HCT116 (cell line): ENCODE results near the gene C4orf50. TPM values are rescaled to one million over a fixed set of nuclear protein-coding genes. Genes with fewer than 3 reads are reported as not detected.

Experiments
- ATAC-seq: fragments of 200-7000 bp; cut with Tn5 transposase; 2 replicates; pipeline ENCODE4 v1.9.1; 2020; ENCODE audit warnings: mild to moderate bottlenecking, moderate library complexity
- BruUV-seq: library from RNA; stranded (reverse); fragments of 400-500 nt; replicated peaks from 2 replicates; lab custom pipeline; 2021; lab: Mats Ljungman, UMichigan
- CTCF ChIA-PET: fragments of 300-600 bp; sonication (Branson Sonifier 250); formaldehyde crosslinking; loops from one replicate; lab custom pipeline; 2021; ENCODE audit warnings: antibody characterized with exemption; lab: Charles Lee
- POLR2A ChIA-PET: fragments of 300-600, 350-600 bp; sonication (Branson Sonifier 250); formaldehyde crosslinking; loops from one replicate; lab custom pipeline; 2021; ENCODE audit warnings: antibody characterized with exemption; lab: Charles Lee
- RAD21 ChIA-PET, 2 experiments: fragments of 300-600 bp; sonication (Branson Sonifier 250); formaldehyde crosslinking; loops; one replicate each; lab custom pipeline; 2023; ENCODE audit warnings: low total read pairs in 2 of 2; ENCODE audit not compliant: uncharacterized antibody in 2 of 2, unreplicated experiment in 2 of 2, low non-redundant PET in 1 of 2; lab: Charles Lee
- DNase-seq: peaks from one replicate; pipeline ENCODE4 v3.0.0-alpha.2; 2010; ENCODE audit warnings: low read depth, low spot score
- H2AFZ ChIP-seq: fragments of 200-600 bp; shearing (Covaris generic), sonication (generic); 2 replicates; pipeline ENCODE4 v1.6.1; 2017; ENCODE audit warnings: low read depth, mixed run types, mixed read lengths, antibody characterized with exemption, low read length; ENCODE audit not compliant: poor library complexity, severe bottlenecking
- H3K27ac ChIP-seq: 2 replicates; pipeline ENCODE4 v1.5.1; 2012; ENCODE audit warnings: low read depth, low read length
- H3K27me3 ChIP-seq: fragments of 200-600 bp; sonication (generic); 2 replicates; pipeline ENCODE4 v1.6.1; 2016; ENCODE audit warnings: mixed run types, low read length, mixed read lengths; ENCODE audit not compliant: insufficient read depth
- H3K36me3 ChIP-seq, 2 experiments: fragments of 200-500 bp in 1 of 2; fragments of 200-600 bp in 1 of 2; sonication (Bioruptor generic) in 1 of 2; sonication (generic) in 1 of 2; 2 replicates each; pipeline versions ENCODE4 v1.5.1 to v1.6.1; 2014 to 2016; ENCODE audit warnings: low read length in 2 of 2, inconsistent platforms in 1 of 2, mixed read lengths in 1 of 2, mixed run types in 1 of 2; ENCODE audit not compliant: insufficient read depth in 2 of 2, control insufficient read depth in 1 of 2
- H3K4me1 ChIP-seq, 2 experiments: fragments of 200-600 bp in 1 of 2; sonication (generic) in 1 of 2; 2 replicates each; pipeline versions ENCODE4 v1.5.1 to v1.6.1; 2012 to 2017; ENCODE audit warnings: low read length in 2 of 2, inconsistent platforms in 1 of 2, mild to moderate bottlenecking in 1 of 2, mixed read lengths in 1 of 2, mixed run types in 1 of 2, moderate library complexity in 1 of 2; ENCODE audit not compliant: insufficient read depth in 2 of 2, control insufficient read depth in 1 of 2
- H3K4me2 ChIP-seq: fragments of 200-600 bp; sonication (generic); 2 replicates; pipeline ENCODE4 v1.6.1; 2017; ENCODE audit warnings: mixed run types, low read length, mixed read lengths
- H3K4me3 ChIP-seq, 2 experiments: fragments of 200-600 bp in 1 of 2; sonication (generic) in 1 of 2; replicated peaks in 1 of 2; 2 replicates each; pipeline ENCODE4 v1.5.1; 2011 to 2016; ENCODE audit warnings: low read length in 2 of 2, control low read depth in 1 of 2, low read depth in 1 of 2, mild to moderate bottlenecking in 1 of 2, mixed read lengths in 1 of 2, mixed run types in 1 of 2
- H3K79me2 ChIP-seq: fragments of 200-600 bp; sonication (generic); 2 replicates; pipeline ENCODE4 v1.6.1; 2017; ENCODE audit warnings: mild to moderate bottlenecking, mixed run types, low read length, moderate library complexity, mixed read lengths; ENCODE audit not compliant: insufficient read depth
- H3K9ac ChIP-seq: fragments of 200-600 bp; sonication (generic); 2 replicates; pipeline ENCODE4 v1.6.1; 2016; ENCODE audit warnings: low read length, mixed read lengths
- H3K9me2 ChIP-seq: fragments of 200-600 bp; sonication (generic), shearing (Covaris generic); 2 replicates; pipeline ENCODE4 v1.6.1; 2017; ENCODE audit warnings: mixed run types, mild to moderate bottlenecking, moderate library complexity; ENCODE audit not compliant: insufficient read depth
- H3K9me3 ChIP-seq, 2 experiments: fragments of 200-500 bp in 1 of 2; fragments of 200-600 bp in 1 of 2; sonication (Bioruptor generic) in 1 of 2; sonication (generic) in 1 of 2; 2 replicates each; pipeline ENCODE4 v1.6.1; 2014 to 2017; ENCODE audit warnings: low read length in 2 of 2, mixed read lengths in 2 of 2, inconsistent platforms in 1 of 2, low read depth in 1 of 2, mild to moderate bottlenecking in 1 of 2, mixed run types in 1 of 2, moderate library complexity in 1 of 2; ENCODE audit not compliant: control insufficient read depth in 1 of 2, insufficient read depth in 1 of 2
- H4K20me1 ChIP-seq: fragments of 200-600 bp; sonication (generic), shearing (Covaris generic); 2 replicates; pipeline ENCODE4 v1.6.1; 2017; ENCODE audit warnings: mixed run types, mild to moderate bottlenecking, moderate library complexity; ENCODE audit not compliant: insufficient read depth
- CBX3 ChIP-seq: IDR thresholded peaks from 2 replicates; pipeline ENCODE4 v1.6.1; 2012; ENCODE audit warnings: low read depth
- CEBPB ChIP-seq: IDR thresholded peaks from 2 replicates; pipeline ENCODE4 v1.6.1; 2012; ENCODE audit warnings: low read depth
- ELF1 ChIP-seq: IDR thresholded peaks from 2 replicates; pipeline ENCODE4 v1.6.1; 2012; ENCODE audit warnings: low read depth, borderline replicate concordance
- EZH2 ChIP-seq: fragments of 200-600 bp; sonication (generic); IDR thresholded peaks from 2 replicates; pipeline ENCODE4 v1.6.1; 2017; ENCODE audit warnings: antibody characterized with exemption, mixed run types
- FOSL1 ChIP-seq: IDR thresholded peaks from 2 replicates; pipeline ENCODE4 v1.6.1; 2012; ENCODE audit warnings: low read depth
- MAX ChIP-seq: IDR thresholded peaks from 2 replicates; pipeline ENCODE4 v1.6.1; 2012
- RAD21 ChIP-seq: IDR thresholded peaks from 2 replicates; pipeline ENCODE4 v1.6.1; 2012; ENCODE audit warnings: low read depth, mild to moderate bottlenecking
- SIN3A ChIP-seq: IDR thresholded peaks from 2 replicates; pipeline ENCODE4 v1.6.1; 2012; ENCODE audit warnings: low read depth
- SRF ChIP-seq: IDR thresholded peaks from 2 replicates; pipeline ENCODE4 v1.6.1; 2012; ENCODE audit warnings: low read depth
- YY1 ChIP-seq: IDR thresholded peaks from 2 replicates; pipeline ENCODE4 v1.6.1; 2011; ENCODE audit warnings: low read length, low read depth, moderate library complexity, mild to moderate bottlenecking; ENCODE audit not compliant: insufficient replicate concordance; ENCODE audit errors: extremely low read depth
- ZBTB33 ChIP-seq: IDR thresholded peaks from 2 replicates; pipeline ENCODE4 v1.6.1; 2011; ENCODE audit warnings: mild to moderate bottlenecking, low read length, moderate library complexity; ENCODE audit not compliant: insufficient replicate concordance; ENCODE audit errors: extremely low read depth
- ZFX ChIP-seq: fragments of 450-650 bp; IDR thresholded peaks from 2 replicates; pipeline ENCODE4 v1.6.1; 2017
- intact Hi-C: fragments of 100-400 bp; cut with micrococcal nuclease; formaldehyde crosslinking; loops from 2 replicates; pipeline ENCODE4 v1.10.0; 2022
- total RNA-seq: library from RNA; stranded (reverse); gene quantifications from one replicate; pipeline ENCODE4 v1.2.1, GENCODE V29; 2021; ENCODE audit not compliant: unreplicated experiment

C4orf50 gene
- total RNA-seq, 1 experiment from 2014 or later: not detected

- TF ChIP-seq SRF (no peak), ZFX (no peak), ELF1 (no peak), YY1 (no peak), SIN3A (no peak)
These were observed 60.0 kb downstream of the C4orf50 start (continued) for GRCh38 chr4:5958199-5958735.

GRCh38 chr4:5957076-5957475, 61.2 kb downstream of the C4orf50 start:
- H4K20me1 ChIP-seq: no peaks in the 10 kb centered on the region
- DNase-seq (no peak), ATAC-seq (no peak)
- peaks cover 16% of the 10 kb centered on the region; the same call in 1 of the 2 replicates for H3K27me3 ChIP-seq
- H3K9ac ChIP-seq: no peak overlapping the region
- no peaks in the 10 kb centered on the region for H3K79me2 ChIP-seq
- BruUV-seq: no TSS peak
- no peaks in the 10 kb centered on the region for H3K9me3 ChIP-seq
- H2AFZ ChIP-seq: no peak overlapping the region
- no peaks in the 10 kb centered on the region for H3K36me3 ChIP-seq
- no peaks in the 10 kb centered on the region for H3K9me2 ChIP-seq
- intact Hi-C loops: no loop called here
- no peaks in the 10 kb centered on the region for H3K4me1 ChIP-seq
- RAD21 ChIA-PET: no interaction called here
- TF ChIP-seq ZBTB33 (no peak), MAX (no peak), RAD21 (no peak), EZH2 (no peak), FOSL1 (no peak), CEBPB (no peak), CBX3 (no peak)
- POLR2A ChIA-PET: no interaction called here
- CTCF ChIA-PET: no interaction called here
- H3K4me3 ChIP-seq: no peak overlapping the region
- H3K4me2 ChIP-seq: no peak overlapping the region
- H3K27ac ChIP-seq: no peak overlapping the region
